ENCODE results near the gene CD8B.

DNA sequence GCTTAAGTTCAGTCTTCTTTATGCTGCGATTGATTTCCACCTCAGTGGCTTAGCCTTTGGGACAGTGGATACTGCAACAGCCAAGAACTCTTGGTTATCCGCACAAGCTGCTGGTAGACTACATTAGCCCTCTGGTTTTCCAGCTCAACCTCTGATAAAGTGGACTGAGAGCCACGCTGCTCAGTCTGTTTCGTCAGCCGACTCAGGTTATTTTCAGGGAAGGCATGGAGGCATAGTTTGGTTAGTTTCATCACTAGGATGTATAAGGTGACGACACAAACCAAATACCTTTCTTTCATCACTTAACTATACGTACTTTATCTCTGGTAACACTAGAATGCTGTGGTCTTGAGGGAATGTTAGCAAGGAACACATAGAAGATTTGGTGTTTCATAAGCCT lies 85.2 kb downstream of the CD8B start:
- TF ChIP-seq CTCF (IDR thresholded peaks at IDR 0.05; ENCODE audit: low read length) (no peak), EZH2 (IDR thresholded peaks at IDR 0.05; ENCODE audit: borderline replicate concordance, low read length) (no peak)
